ENCODE measurements around the gene CFTR.
"Not testable (repeated sequence)": the region's sequence is repeated elsewhere in the genome, so short reads cannot be mapped to it uniquely, and the experiment has no call there.

Gene CFTR

DNA sequence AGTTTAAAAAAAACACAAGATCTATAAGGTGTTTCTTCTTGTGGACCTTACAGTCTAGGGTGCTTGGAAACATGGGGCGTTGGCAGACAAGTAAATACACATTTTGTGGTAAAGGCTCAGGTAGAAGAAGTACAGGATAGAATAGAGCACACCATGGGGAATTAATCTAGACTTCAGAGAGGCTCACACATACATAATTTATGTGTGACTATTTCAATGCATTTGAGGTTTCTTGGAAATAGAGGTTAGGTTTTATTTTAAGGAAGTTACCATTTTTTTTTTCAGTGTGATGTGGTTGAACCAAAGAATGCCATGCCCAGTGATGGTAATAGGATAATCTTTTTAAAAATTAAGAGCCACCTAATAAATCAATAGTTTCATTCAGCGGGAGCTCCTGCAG is 12.8 kb downstream of the CFTR start:
- no peak for DNase-seq (ENCODE audit: low spot score)
- in situ Hi-C loops (cut with MboI; ENCODE audit: low pct_unique_long_range_greater_than_20kb, low sequenced_read_pairs, unreplicated experiment), result no loop called here
- TF ChIP-seq, protein P1, sequence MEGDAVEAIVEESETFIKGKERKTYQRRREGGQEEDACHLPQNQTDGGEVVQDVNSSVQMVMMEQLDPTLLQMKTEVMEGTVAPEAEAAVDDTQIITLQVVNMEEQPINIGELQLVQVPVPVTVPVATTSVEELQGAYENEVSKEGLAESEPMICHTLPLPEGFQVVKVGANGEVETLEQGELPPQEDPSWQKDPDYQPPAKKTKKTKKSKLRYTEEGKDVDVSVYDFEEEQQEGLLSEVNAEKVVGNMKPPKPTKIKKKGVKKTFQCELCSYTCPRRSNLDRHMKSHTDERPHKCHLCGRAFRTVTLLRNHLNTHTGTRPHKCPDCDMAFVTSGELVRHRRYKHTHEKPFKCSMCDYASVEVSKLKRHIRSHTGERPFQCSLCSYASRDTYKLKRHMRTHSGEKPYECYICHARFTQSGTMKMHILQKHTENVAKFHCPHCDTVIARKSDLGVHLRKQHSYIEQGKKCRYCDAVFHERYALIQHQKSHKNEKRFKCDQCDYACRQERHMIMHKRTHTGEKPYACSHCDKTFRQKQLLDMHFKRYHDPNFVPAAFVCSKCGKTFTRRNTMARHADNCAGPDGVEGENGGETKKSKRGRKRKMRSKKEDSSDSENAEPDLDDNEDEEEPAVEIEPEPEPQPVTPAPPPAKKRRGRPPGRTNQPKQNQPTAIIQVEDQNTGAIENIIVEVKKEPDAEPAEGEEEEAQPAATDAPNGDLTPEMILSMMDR (IDR thresholded peaks at IDR 0.05; ENCODE audit: extremely low read depth, insufficient read depth, missing control alignments), result no peak

DNA sequence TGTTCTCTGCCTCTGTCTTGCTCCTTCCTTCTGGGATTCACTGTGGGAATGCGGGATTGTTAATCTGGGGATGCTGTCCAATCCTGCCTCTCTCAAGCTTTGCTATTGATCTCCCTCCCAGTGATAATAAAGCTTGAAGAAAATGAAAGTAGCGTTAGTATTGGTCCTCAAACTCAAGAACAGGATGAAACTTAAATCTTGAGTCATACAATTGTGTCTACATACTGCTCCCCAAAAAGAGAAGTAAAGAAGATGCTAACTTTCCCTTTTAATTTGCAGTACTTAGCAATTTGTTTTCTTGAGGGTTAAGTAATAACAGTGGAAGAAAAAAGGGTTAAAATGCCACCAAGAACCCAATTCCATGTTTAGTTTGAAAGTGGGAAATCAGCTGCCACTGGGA is 13.6 kb downstream of the CFTR start:
- TF ChIP-seq, protein P1 (IDR thresholded peaks at IDR 0.05; ENCODE audit: extremely low read depth, insufficient read depth, missing control alignments), result no peak
- DNase-seq (ENCODE audit: low spot score), result no peak
- in situ Hi-C loops (cut with MboI; ENCODE audit: low pct_unique_long_range_greater_than_20kb, low sequenced_read_pairs, unreplicated experiment), result no loop called here

DNA sequence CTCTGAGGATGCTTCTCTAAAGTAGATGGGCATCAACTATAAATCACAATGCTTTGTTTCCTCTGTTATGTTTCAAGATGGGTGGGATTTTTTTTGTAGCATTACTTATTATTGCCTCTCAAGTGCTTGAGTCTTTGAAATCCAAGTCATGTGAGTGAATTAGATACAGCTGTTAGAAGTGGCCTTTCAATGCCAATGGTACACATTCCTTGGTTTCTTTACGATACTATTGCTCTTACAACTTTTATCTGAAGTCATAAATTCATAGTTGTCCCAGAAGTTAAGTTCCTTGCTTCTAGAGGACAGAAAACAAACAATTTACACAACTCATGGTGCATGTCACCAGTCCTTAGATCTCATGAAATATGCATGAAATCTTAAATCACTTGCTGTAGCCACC is 15.5 kb downstream of the CFTR start:
- in situ Hi-C loops (cut with MboI; ENCODE audit: low pct_unique_long_range_greater_than_20kb, low sequenced_read_pairs, unreplicated experiment), result no loop called here
- TF ChIP-seq, protein P1 (IDR thresholded peaks at IDR 0.05; ENCODE audit: extremely low read depth, insufficient read depth, missing control alignments), result no peak

DNA sequence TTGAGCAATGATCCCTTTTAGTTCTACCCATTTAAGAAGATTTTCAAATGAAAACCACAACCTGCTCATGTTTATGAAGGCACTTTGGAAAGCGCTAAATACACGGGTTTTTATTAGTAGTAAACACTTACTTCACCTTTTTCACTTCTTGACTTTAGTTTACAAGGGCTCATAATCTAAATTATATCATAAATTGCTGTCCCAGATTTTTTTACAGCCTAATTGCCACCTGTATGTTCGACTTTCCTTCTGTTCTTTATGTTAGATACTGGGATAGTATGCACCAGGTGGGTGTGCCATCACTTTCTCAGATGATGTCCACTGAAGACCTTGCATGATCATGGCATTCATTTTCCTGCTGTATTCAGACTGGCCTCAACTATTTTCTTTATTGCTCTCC is 22.5 kb downstream of the CFTR start:
- TF ChIP-seq, protein P1 (IDR thresholded peaks at IDR 0.05; ENCODE audit: extremely low read depth, insufficient read depth, missing control alignments), result no peak
- in situ Hi-C loops (cut with MboI; ENCODE audit: low pct_unique_long_range_greater_than_20kb, low sequenced_read_pairs, unreplicated experiment), result no loop called here
- DNase-seq (ENCODE audit: low spot score), result no peak

More for the DNA sequence above, 15.5 kb downstream of the CFTR start:
- no peak for DNase-seq (ENCODE audit: low spot score)

DNA sequence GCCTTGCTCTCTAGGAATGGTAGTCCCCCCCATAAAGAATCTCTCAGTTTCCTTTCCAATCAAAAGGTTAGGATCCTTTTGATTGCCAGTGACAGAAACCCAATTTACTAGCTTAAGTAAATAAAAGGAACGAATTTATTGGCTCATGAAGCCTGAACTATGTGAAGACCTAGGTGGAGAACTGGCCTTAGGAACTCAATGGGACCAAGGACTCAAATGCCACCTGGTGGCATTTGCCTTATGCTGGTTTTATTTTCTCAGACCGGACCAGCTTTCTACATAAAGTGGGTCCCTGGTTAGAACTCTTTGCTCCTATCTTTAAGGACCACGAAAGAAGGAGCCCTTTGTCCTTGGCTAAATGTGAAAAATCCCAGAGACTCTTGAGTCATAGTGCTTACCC is 25.4 kb downstream of the CFTR start:
- TF ChIP-seq, protein P1 (IDR thresholded peaks at IDR 0.05; ENCODE audit: extremely low read depth, insufficient read depth, missing control alignments), result no peak
- in situ Hi-C loops (cut with MboI; ENCODE audit: low pct_unique_long_range_greater_than_20kb, low sequenced_read_pairs, unreplicated experiment), result no loop called here
- DNase-seq (ENCODE audit: low spot score), result no peak

DNA sequence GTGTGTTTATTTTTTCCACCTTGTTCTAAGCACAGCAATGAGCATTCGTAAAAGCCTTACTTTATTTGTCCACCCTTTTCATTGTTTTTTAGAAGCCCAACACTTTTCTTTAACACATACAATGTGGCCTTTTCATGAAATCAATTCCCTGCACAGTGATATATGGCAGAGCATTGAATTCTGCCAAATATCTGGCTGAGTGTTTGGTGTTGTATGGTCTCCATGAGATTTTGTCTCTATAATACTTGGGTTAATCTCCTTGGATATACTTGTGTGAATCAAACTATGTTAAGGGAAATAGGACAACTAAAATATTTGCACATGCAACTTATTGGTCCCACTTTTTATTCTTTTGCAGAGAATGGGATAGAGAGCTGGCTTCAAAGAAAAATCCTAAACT is 28.9 kb downstream of the CFTR start:
- in situ Hi-C loops (cut with MboI; ENCODE audit: low pct_unique_long_range_greater_than_20kb, low sequenced_read_pairs, unreplicated experiment), result no loop called here

DNA sequence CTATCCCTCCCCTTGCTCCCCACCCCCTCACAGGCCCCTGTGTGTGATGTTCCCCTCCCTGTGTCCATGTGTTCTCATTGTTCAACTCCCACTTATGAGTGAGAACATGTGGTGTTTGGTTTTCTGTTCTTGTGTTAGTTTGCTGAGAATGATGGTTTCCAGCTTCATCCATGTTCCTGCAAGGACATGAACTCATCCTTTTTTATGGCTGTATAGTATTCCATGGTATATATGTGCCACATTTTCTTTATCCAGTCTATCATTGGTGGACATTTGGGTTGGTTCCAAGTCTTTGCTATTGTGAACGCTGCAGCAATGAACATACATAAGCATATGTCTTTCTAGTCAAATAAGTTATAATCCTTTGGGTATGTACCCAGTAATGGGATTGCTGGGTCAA is 37.4 kb downstream of the CFTR start:
- DNase-seq (ENCODE audit: low spot score); in situ Hi-C loops (cut with MboI; ENCODE audit: low pct_unique_long_range_greater_than_20kb, low sequenced_read_pairs, unreplicated experiment): not testable (repeated sequence)

More for the DNA sequence above, 28.9 kb downstream of the CFTR start:
- no peak for DNase-seq (ENCODE audit: low spot score)
- TF ChIP-seq, protein P1 (IDR thresholded peaks at IDR 0.05; ENCODE audit: extremely low read depth, insufficient read depth, missing control alignments), result no peak
